Vagina (tissue), 2 donors: ENCODE results near the gene WNK2. TPM values are rescaled to one million over a fixed set of nuclear protein-coding genes. Genes with fewer than 3 reads are reported as not detected.

Source experiments
- DNase-seq, 2 donors: peaks; one replicate each; pipeline ENCODE4 v3.0.0-alpha.2; 2017; ENCODE audit errors: extremely low spot score in 2 of 2
- H3K27ac ChIP-seq: fragments of 200-600 bp; sonication (generic); one replicate; pipeline ENCODE4 v1.5.1; 2019
- H3K27me3 ChIP-seq: fragments of 200-600 bp; sonication (generic); one replicate; pipeline ENCODE4 v1.5.1; 2019
- H3K36me3 ChIP-seq, 2 donors: fragments of 200-600 bp; sonication (generic); one replicate each; pipeline ENCODE4 v1.5.1; 2017 to 2019
- H3K4me1 ChIP-seq: fragments of 200-600 bp; sonication (generic); one replicate; pipeline ENCODE4 v1.5.1; 2019
- H3K4me3 ChIP-seq, 2 donors: fragments of 200-600 bp; sonication (generic); 1 replicate in 1 of 2; 2 replicates in 1 of 2; pipeline ENCODE4 v1.5.1; 2016 to 2019
- H3K9me3 ChIP-seq: fragments of 200-600 bp; sonication (generic); one replicate; pipeline ENCODE4 v1.5.1; 2019
- CTCF ChIP-seq, 3 experiments: fragments of 450-650 bp in 2 of 3; fragments of 200-600 bp in 1 of 3; sonication (generic) in 1 of 3; IDR thresholded peaks; one replicate each; pipeline ENCODE4 v1.5.1; 2017 to 2019; ENCODE audit warnings: antibody characterized with exemption in 3 of 3, mild to moderate bottlenecking in 2 of 3, moderate library complexity in 2 of 3
- POLR2A ChIP-seq, 2 donors: fragments of 450-650 bp; IDR thresholded peaks; one replicate each; pipeline ENCODE4 v1.6.1; 2017; ENCODE audit warnings: antibody characterized with exemption in 2 of 2, mild to moderate bottlenecking in 2 of 2, moderate library complexity in 2 of 2
- POLR2AphosphoS5 ChIP-seq, 2 donors: sonication (generic); formaldehyde crosslinking; IDR thresholded peaks; one replicate each; pipeline ENCODE4 v1.9.0; 2017; ENCODE audit warnings: antibody characterized with exemption in 2 of 2, mild to moderate bottlenecking in 2 of 2, low read depth in 1 of 2; ENCODE audit not compliant: insufficient read depth in 1 of 2
- intact Hi-C: fragments of 100-400 bp; cut with DNase I; formaldehyde crosslinking; loops from one replicate; pipeline ENCODE4 v1.15.1; 2023
- total RNA-seq: library from RNA; depleted of rRNA; stranded (reverse); fragments of >200 nt; gene quantifications from one replicate; pipeline ENCODE4 v1.2.3, GENCODE V29; 2016

Gene WNK2
- total RNA-seq, 1 donor from 2014 or later, result 24.8 TPM

- Histone ChIP-seq H3K4me3 (no peak overlapping the region), H3K9me3 (no peaks in the 10 kb centered on the region), H3K36me3 (no peaks in the 10 kb centered on the region), H3K27me3 (no peaks in the 10 kb centered on the region), H3K4me1 (peaks cover 18% of the 10 kb centered on the region), H3K27ac (no peak overlapping the region)
- intact Hi-C loops, result no loop called here
- DNase-seq, result no peak
- TF ChIP-seq POLR2A (IDR thresholded peaks at IDR 0.05) (no peak), POLR2AphosphoS5 (IDR thresholded peaks at IDR 0.05; ENCODE audit: insufficient read depth in 1 of 2, low read depth in 1 of 2) (no peak), CTCF (IDR thresholded peaks at IDR 0.05) (no peak)
Observed at GRCh38 chr9:93197670-93198069, 13.7 kb downstream of the WNK2 start.

GRCh38 chr9:93198117-93198837 is 14.3 kb downstream of the WNK2 start:
- H3K9me3 ChIP-seq, result no peaks in the 10 kb centered on the region
- H3K4me3 ChIP-seq, result no peak overlapping the region
- H3K4me1 ChIP-seq, result peaks cover 13% of the 10 kb centered on the region
- DNase-seq, result no peak
- TF ChIP-seq CTCF (IDR thresholded peaks at IDR 0.05) (no peak), POLR2A (IDR thresholded peaks at IDR 0.05) (no peak), POLR2AphosphoS5 (IDR thresholded peaks at IDR 0.05; ENCODE audit: insufficient read depth in 1 of 2, low read depth in 1 of 2) (no peak)
- H3K36me3 ChIP-seq, result no peaks in the 10 kb centered on the region
- no peaks in the 10 kb centered on the region for H3K27me3 ChIP-seq
- H3K27ac ChIP-seq, result no peak overlapping the region
- intact Hi-C loops, result no loop called here

GRCh38 chr9:93198838-93199625 is 15.1 kb downstream of the WNK2 start:
- intact Hi-C loops, result no loop called here
- no peak for TF ChIP-seq POLR2A (IDR thresholded peaks at IDR 0.05)
- H3K27ac ChIP-seq, result no peak overlapping the region
- DNase-seq, result no peak
- no peaks in the 10 kb centered on the region for H3K27me3 ChIP-seq
- H3K9me3 ChIP-seq, result no peaks in the 10 kb centered on the region
- no peak overlapping the region for H3K4me3 ChIP-seq
- H3K36me3 ChIP-seq, result no peaks in the 10 kb centered on the region
- H3K4me1 ChIP-seq, result peaks cover 6% of the 10 kb centered on the region

- intact Hi-C loops, result no loop called here
- Histone ChIP-seq H3K4me3 (no peak overlapping the region), H3K9me3 (no peaks in the 10 kb centered on the region), H3K4me1 (peaks cover 9% of the 10 kb centered on the region), H3K27me3 (no peaks in the 10 kb centered on the region), H3K36me3 (no peaks in the 10 kb centered on the region), H3K27ac (no peak overlapping the region)
- TF ChIP-seq CTCF (IDR thresholded peaks at IDR 0.05), result no peak
- no peak for DNase-seq
Observed at GRCh38 chr9:93200449-93200742, 16.5 kb downstream of the WNK2 start.

DNA sequence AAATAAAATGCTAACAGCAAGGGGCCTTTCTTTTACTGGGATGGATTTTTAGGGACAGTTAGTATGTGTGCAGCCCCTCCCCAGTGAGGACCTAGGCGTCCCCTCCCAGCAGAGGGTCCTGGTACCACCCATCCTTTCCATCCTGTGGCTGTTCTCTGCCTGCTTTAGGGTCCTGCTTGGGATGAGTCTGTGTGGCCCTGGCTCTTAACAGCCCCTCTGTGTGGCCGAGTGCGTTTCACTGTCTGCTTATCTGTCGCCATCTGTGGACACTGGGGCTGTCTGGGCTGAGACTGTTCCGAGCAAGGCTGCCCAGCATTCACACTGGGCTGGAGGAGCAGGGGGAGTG is 17.0 kb downstream of the WNK2 start:
- DNase-seq, result no peak
- Histone ChIP-seq H3K27ac (no peak overlapping the region), H3K36me3 (no peaks in the 10 kb centered on the region), H3K4me3 (no peak overlapping the region), H3K9me3 (no peaks in the 10 kb centered on the region), H3K27me3 (no peaks in the 10 kb centered on the region), H3K4me1 (peaks cover 14% of the 10 kb centered on the region)
- intact Hi-C loops, result no loop called here
- TF ChIP-seq CTCF (IDR thresholded peaks at IDR 0.05) (no peak), POLR2A (IDR thresholded peaks at IDR 0.05) (no peak), POLR2AphosphoS5 (IDR thresholded peaks at IDR 0.05; ENCODE audit: insufficient read depth in 1 of 2, low read depth in 1 of 2) (no peak)
